HepG2 (cell line): ENCODE data around the gene COQ7. TPM values are rescaled to one million over a fixed set of nuclear protein-coding genes. Genes with fewer than 3 reads are reported as not detected.

Experiments
- FOXA1 ChIP-seq, 2 experiments: fragments of 450-650 bp in 1 of 2; sonication (generic) in 1 of 2; formaldehyde crosslinking in 1 of 2; IDR thresholded peaks; 2 replicates each; pipeline versions ENCODE4 v1.4.0 to v1.6.1; 2016 to 2020; ENCODE audit warnings: missing genetic modification reagents in 1 of 2
- ISL2 ChIP-seq: sonication (generic); formaldehyde crosslinking; IDR thresholded peaks from 2 replicates; pipeline ENCODE4 v1.5.0; 2020; ENCODE audit warnings: missing genetic modification reagents
- KDM2A ChIP-seq: sonication (generic); formaldehyde crosslinking; IDR thresholded peaks from 2 replicates; pipeline ENCODE4 v1.4.0; 2020; ENCODE audit warnings: low read depth, missing genetic modification reagents, borderline replicate concordance
- NCOR1 ChIP-seq: fragments of 200-600 bp; sonication (generic); IDR thresholded peaks from 2 replicates; pipeline ENCODE4 v1.7.0; 2017; ENCODE audit warnings: antibody characterized with exemption, low read length, borderline replicate concordance
- RARA ChIP-seq: IDR thresholded peaks from 2 replicates; pipeline ENCODE4 v1.6.1; 2016; ENCODE audit warnings: missing genetic modification reagents, missing compliant biosample characterization
- RXRB ChIP-seq: IDR thresholded peaks from 2 replicates; pipeline ENCODE4 v1.6.1; 2016; ENCODE audit warnings: borderline replicate concordance, missing genetic modification reagents, missing compliant biosample characterization
- ZKSCAN1 ChIP-seq: fragments of 150-350 bp; IDR thresholded peaks from 2 replicates; pipeline ENCODE4 v1.6.1; 2014; ENCODE audit warnings: low read length
- ZNF30 ChIP-seq: sonication (generic); formaldehyde crosslinking; IDR thresholded peaks from 2 replicates; pipeline ENCODE4 v1.5.0; 2020; ENCODE audit warnings: mild to moderate bottlenecking, missing genetic modification reagents
- polyA plus RNA-seq, 8 experiments: library from polyadenylated mRNA; depleted of rRNA in 3 of 8; stranded (reverse) in 7 of 8; unstranded in 1 of 8; fragments of >200 nt; fragmentation: Illumina TruSeq in 4 of 8; extraction: Trizol in 4 of 8; gene quantifications; 2 replicates each; pipeline versions ENCODE4 v1.2.1 to v1.2.3, GENCODE V29; 2011 to 2016; ENCODE audit warnings: low read depth in 4 of 8, missing spikeins in 1 of 8, mixed read lengths in 1 of 8; ENCODE audit not compliant: insufficient read depth in 1 of 8
- total RNA-seq, 5 experiments: library from RNA; depleted of rRNA; stranded (reverse); fragments of >200 nt; fragmentation: Illumina TruSeq; extraction: Trizol; gene quantifications; 2 replicates each; pipeline ENCODE4 v1.2.3, GENCODE V29; 2016; ENCODE audit warnings: low read depth in 1 of 5
- TF ChIP-seq, protein P1 (sequence below): sonication (generic); formaldehyde crosslinking; IDR thresholded peaks from 2 replicates; pipeline ENCODE4 v1.4.0; 2020; ENCODE audit warnings: mild to moderate bottlenecking, missing genetic modification reagents
- TF ChIP-seq, protein P2 (sequence below): sonication (generic); formaldehyde crosslinking; IDR thresholded peaks from 2 replicates; pipeline ENCODE4 v1.5.0; 2020; ENCODE audit warnings: missing genetic modification reagents
- TF ChIP-seq, protein P3 (sequence below): IDR thresholded peaks from 2 replicates; pipeline ENCODE4 v1.6.1; 2016; ENCODE audit warnings: missing genetic modification reagents, missing compliant biosample characterization
- TF ChIP-seq, protein P4 (sequence below): sonication (generic); formaldehyde crosslinking; IDR thresholded peaks from 2 replicates; pipeline ENCODE4 v1.5.0; 2020; ENCODE audit warnings: mild to moderate bottlenecking, missing genetic modification reagents, moderate library complexity

The COQ7 gene
- total and polyA plus RNA-seq, 2 of the 13 experiments (the other 11 are each of a cell fraction or from before 2014, with no cell fraction given), result 20.1 to 45.7 TPM

DNA sequence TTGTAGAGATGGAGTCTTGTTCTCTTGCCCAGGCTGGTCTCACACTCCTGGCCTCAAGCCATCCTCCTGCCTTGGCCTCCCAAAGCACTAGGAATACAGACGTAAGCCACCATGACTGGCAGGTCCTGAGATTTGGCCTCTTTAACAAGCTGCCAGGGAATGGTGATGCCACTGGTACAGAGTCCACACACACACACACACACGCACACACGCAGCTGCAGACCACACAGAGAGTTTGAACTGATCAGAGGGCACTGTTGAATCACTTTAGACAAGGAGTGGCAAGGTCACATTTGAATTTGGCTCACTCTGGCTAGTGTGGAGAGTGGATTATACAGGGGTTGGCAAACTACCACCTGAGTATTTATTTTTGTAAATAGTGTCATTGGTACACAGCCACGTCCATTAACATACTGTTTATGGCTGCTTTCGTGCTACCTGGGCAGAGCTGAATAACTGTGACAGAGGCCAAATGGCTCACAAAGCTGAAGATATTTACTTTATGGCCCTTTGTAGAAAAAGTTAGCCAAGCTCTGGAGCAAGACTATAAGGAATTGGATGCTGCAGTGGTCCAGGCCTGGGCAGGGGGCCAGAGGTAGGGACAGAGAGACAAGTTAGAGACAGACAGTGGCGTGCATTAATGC is 56.2 kb downstream of the COQ7 start (continued):
- TF ChIP-seq RARA (CRISPR knock-in tag) (peak; percentile 63), KDM2A (CRISPR knock-in tag) (no peak), NCOR1 (peak; percentile 91), ZNF30 (CRISPR knock-in tag) (no peak), ISL2 (CRISPR knock-in tag) (no peak), FOXA1 (IDR thresholded peaks at IDR 0.05) (no peak), FOXA1 (CRISPR knock-in tag; IDR thresholded peaks at IDR 0.05) (peak; percentile 50; the same call in 1 of the 2 replicates), RXRB (CRISPR knock-in tag) (peak; percentile 65; the same call in 1 of the 2 replicates), ZKSCAN1 (peak; percentile 62; the same call in 1 of the 2 replicates)
- TF ChIP-seq, protein P1, sequence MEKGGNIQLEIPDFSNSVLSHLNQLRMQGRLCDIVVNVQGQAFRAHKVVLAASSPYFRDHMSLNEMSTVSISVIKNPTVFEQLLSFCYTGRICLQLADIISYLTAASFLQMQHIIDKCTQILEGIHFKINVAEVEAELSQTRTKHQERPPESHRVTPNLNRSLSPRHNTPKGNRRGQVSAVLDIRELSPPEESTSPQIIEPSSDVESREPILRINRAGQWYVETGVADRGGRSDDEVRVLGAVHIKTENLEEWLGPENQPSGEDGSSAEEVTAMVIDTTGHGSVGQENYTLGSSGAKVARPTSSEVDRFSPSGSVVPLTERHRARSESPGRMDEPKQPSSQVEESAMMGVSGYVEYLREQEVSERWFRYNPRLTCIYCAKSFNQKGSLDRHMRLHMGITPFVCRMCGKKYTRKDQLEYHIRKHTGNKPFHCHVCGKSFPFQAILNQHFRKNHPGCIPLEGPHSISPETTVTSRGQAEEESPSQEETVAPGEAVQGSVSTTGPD (CRISPR knock-in tag), result peak; percentile 98
- TF ChIP-seq, protein P2, sequence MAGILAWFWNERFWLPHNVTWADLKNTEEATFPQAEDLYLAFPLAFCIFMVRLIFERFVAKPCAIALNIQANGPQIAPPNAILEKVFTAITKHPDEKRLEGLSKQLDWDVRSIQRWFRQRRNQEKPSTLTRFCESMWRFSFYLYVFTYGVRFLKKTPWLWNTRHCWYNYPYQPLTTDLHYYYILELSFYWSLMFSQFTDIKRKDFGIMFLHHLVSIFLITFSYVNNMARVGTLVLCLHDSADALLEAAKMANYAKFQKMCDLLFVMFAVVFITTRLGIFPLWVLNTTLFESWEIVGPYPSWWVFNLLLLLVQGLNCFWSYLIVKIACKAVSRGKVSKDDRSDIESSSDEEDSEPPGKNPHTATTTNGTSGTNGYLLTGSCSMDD (CRISPR knock-in tag), result 0 out of 2 replicates have a peak, but pooled peaks have one; percentile 30
- TF ChIP-seq, protein P3, sequence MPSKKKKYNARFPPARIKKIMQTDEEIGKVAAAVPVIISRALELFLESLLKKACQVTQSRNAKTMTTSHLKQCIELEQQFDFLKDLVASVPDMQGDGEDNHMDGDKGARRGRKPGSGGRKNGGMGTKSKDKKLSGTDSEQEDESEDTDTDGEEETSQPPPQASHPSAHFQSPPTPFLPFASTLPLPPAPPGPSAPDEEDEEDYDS, result no peak
- TF ChIP-seq, protein P4, sequence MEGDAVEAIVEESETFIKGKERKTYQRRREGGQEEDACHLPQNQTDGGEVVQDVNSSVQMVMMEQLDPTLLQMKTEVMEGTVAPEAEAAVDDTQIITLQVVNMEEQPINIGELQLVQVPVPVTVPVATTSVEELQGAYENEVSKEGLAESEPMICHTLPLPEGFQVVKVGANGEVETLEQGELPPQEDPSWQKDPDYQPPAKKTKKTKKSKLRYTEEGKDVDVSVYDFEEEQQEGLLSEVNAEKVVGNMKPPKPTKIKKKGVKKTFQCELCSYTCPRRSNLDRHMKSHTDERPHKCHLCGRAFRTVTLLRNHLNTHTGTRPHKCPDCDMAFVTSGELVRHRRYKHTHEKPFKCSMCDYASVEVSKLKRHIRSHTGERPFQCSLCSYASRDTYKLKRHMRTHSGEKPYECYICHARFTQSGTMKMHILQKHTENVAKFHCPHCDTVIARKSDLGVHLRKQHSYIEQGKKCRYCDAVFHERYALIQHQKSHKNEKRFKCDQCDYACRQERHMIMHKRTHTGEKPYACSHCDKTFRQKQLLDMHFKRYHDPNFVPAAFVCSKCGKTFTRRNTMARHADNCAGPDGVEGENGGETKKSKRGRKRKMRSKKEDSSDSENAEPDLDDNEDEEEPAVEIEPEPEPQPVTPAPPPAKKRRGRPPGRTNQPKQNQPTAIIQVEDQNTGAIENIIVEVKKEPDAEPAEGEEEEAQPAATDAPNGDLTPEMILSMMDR (CRISPR knock-in tag), result peak; percentile 37; the same call in 1 of the 2 replicates
